Keratinocyte (primary cell): Measurements from ENCODE around the gene SCAPER. TPM values are rescaled to one million over a fixed set of nuclear protein-coding genes. Genes with fewer than 3 reads are reported as not detected.

Experiments
- DNase-seq: peaks from one replicate; pipeline ENCODE4 v3.0.0-alpha.2; 2011; ENCODE audit warnings: low read depth, missing footprints, low spot score
- FAIRE-seq: peaks from 2 replicates; lab custom pipeline; 2011; peaks lifted over from hg19 to GRCh38; lab: Jason Lieb, UNC
- H2AFZ ChIP-seq: 2 replicates; pipeline ENCODE4 v1.6.0; 2012; ENCODE audit warnings: low read length, control low read depth, inconsistent platforms; ENCODE audit not compliant: control insufficient read depth
- H3K27ac ChIP-seq: 2 replicates; pipeline ENCODE4 v1.5.1; 2011; ENCODE audit warnings: low read length; ENCODE audit not compliant: control insufficient read depth, insufficient read depth
- H3K27me3 ChIP-seq: 3 replicates; pipeline ENCODE4 v1.6.0; 2011; ENCODE audit warnings: low read length; ENCODE audit not compliant: control insufficient read depth, insufficient read depth; ENCODE audit errors: extremely low read depth
- H3K36me3 ChIP-seq, 2 experiments: 2 replicates in 1 of 2; 3 replicates in 1 of 2; pipeline ENCODE4 v1.5.1; 2011; ENCODE audit warnings: low read length in 2 of 2, mild to moderate bottlenecking in 1 of 2; ENCODE audit not compliant: control insufficient read depth in 2 of 2, insufficient read depth in 2 of 2; ENCODE audit errors: extremely low read depth in 1 of 2
- H3K4me1 ChIP-seq: 3 replicates; pipeline ENCODE4 v1.5.1; 2011; ENCODE audit warnings: low read length; ENCODE audit not compliant: control insufficient read depth, insufficient read depth; ENCODE audit errors: extremely low read depth
- H3K4me2 ChIP-seq: 3 replicates; pipeline ENCODE4 v1.6.0; 2011; ENCODE audit warnings: low read depth, low read length; ENCODE audit not compliant: control insufficient read depth, insufficient read depth; ENCODE audit errors: extremely low read depth
- H3K4me3 ChIP-seq, 3 experiments: fragments of 200-600 bp in 1 of 3; sonication (generic) in 1 of 3; 2 replicates in 2 of 3; 3 replicates in 1 of 3; pipeline ENCODE4 v1.5.1; 2011 to 2016; ENCODE audit warnings: low read length in 3 of 3, mild to moderate bottlenecking in 3 of 3, control low read depth in 2 of 3, inconsistent platforms in 1 of 3, low read depth in 1 of 3, mixed read lengths in 1 of 3, mixed run types in 1 of 3, moderate library complexity in 1 of 3; ENCODE audit not compliant: control insufficient read depth in 2 of 3, insufficient read depth in 2 of 3; ENCODE audit errors: extremely low read depth in 1 of 3
- H3K79me2 ChIP-seq: 2 replicates; pipeline ENCODE4 v1.6.0; 2012; ENCODE audit warnings: low read length; ENCODE audit not compliant: control insufficient read depth, insufficient read depth
- H3K9ac ChIP-seq: 3 replicates; pipeline ENCODE4 v1.6.0; 2011; ENCODE audit warnings: low read length; ENCODE audit not compliant: control insufficient read depth, insufficient read depth; ENCODE audit errors: extremely low read depth
- H3K9me1 ChIP-seq: 3 replicates; pipeline ENCODE4 v1.6.0; 2011; ENCODE audit warnings: low read length; ENCODE audit not compliant: control insufficient read depth, insufficient read depth; ENCODE audit errors: extremely low read depth
- H3K9me3 ChIP-seq: 2 replicates; pipeline ENCODE4 v1.5.1; 2012; ENCODE audit warnings: low read depth, low read length; ENCODE audit not compliant: control insufficient read depth
- H4K20me1 ChIP-seq: 3 replicates; pipeline ENCODE4 v1.6.0; 2011; ENCODE audit warnings: low read length; ENCODE audit not compliant: control insufficient read depth, insufficient read depth; ENCODE audit errors: extremely low read depth
- EZH2 ChIP-seq: IDR thresholded peaks from one replicate; pipeline ENCODE4 v1.6.1; 2012; ENCODE audit warnings: inconsistent platforms, mild to moderate bottlenecking, low read length, moderate library complexity
- dilution Hi-C: fragments of 300-500 bp; cut with MboI; formaldehyde crosslinking; loops from one replicate; pipeline ENCODE4 v1.7.0; 2020; ENCODE audit warnings: low sequenced_read_pairs; ENCODE audit not compliant: extremely low pct_ligation_motif_present
- polyA plus RNA-seq, 5 experiments: library from polyadenylated mRNA; depleted of rRNA in 3 of 5; stranded (reverse) in 3 of 5; stranded (forward) in 1 of 5; unstranded in 1 of 5; fragments of >200 nt; gene quantifications; 1 replicate in 1 of 5; 2 replicates in 3 of 5; 3 replicates in 1 of 5; pipeline versions ENCODE4 v1.2.1 to v1.2.3, GENCODE V29; 2011 to 2012; ENCODE audit warnings: missing spikeins in 2 of 5, low read depth in 1 of 5, low replicate concordance in 1 of 5
- TF ChIP-seq, protein P1 (sequence below), 3 experiments: IDR thresholded peaks in 1 of 3; conservative IDR thresholded peaks in 1 of 3; optimal IDR thresholded peaks in 1 of 3; 2 replicates in 2 of 3; 3 replicates in 1 of 3; pipeline versions ENCODE3 to v1.5.1; 2011; ENCODE audit warnings: low read length in 3 of 3, mild to moderate bottlenecking in 3 of 3, moderate library complexity in 2 of 3, control low read depth in 1 of 3, inconsistent platforms in 1 of 3; ENCODE audit not compliant: insufficient read depth in 2 of 3; ENCODE audit errors: extremely low read depth in 1 of 3

SCAPER gene
- polyA plus RNA-seq, 1 donor (not counting 4 experiments of a cell fraction or from before 2014, with no cell fraction given): 5.2 TPM

DNA sequence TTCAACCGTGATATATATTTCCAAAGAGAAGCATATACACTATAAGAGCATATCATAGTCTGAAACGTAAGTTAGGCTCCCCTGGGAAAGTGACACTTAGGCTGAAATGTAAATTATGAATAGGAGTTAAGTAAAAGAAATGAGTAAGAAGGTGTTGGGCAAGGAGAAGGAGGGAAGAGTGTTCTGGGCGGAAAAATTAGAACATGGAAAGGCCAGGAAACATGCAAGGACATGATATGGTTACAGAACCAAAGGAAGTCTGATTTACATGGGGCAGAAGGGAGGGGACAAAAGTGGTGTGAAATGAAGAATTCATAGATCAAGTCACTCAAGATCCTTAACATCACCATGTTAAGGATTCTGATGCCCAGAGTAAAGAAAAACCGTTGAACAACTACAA lies 75.2 kb downstream of the SCAPER start:
- no peaks in the 10 kb centered on the region for H3K36me3 ChIP-seq
- no peak overlapping the region for H3K4me3 ChIP-seq
- peak overlapping the region; percentile 8 for H3K4me2 ChIP-seq
- H4K20me1 ChIP-seq: no peaks in the 10 kb centered on the region
- FAIRE-seq (no peak), DNase-seq (no peak)
- H3K9ac ChIP-seq: no peak overlapping the region
- TF ChIP-seq EZH2: no peak
- TF ChIP-seq, protein P1, sequence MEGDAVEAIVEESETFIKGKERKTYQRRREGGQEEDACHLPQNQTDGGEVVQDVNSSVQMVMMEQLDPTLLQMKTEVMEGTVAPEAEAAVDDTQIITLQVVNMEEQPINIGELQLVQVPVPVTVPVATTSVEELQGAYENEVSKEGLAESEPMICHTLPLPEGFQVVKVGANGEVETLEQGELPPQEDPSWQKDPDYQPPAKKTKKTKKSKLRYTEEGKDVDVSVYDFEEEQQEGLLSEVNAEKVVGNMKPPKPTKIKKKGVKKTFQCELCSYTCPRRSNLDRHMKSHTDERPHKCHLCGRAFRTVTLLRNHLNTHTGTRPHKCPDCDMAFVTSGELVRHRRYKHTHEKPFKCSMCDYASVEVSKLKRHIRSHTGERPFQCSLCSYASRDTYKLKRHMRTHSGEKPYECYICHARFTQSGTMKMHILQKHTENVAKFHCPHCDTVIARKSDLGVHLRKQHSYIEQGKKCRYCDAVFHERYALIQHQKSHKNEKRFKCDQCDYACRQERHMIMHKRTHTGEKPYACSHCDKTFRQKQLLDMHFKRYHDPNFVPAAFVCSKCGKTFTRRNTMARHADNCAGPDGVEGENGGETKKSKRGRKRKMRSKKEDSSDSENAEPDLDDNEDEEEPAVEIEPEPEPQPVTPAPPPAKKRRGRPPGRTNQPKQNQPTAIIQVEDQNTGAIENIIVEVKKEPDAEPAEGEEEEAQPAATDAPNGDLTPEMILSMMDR (optimal IDR thresholded peaks at IDR 0.05 in 1 of 3, IDR thresholded peaks at IDR 0.05 in 1 of 3, conservative IDR thresholded peaks at IDR 0.05 in 1 of 3; ENCODE audit: extremely low read depth in 1 of 3, insufficient read depth in 2 of 3, low read length in 3 of 3): no peak
- no peaks in the 10 kb centered on the region for H3K27me3 ChIP-seq
- H2AFZ ChIP-seq: no peak overlapping the region
- no peaks in the 10 kb centered on the region for H3K9me1 ChIP-seq
- peaks cover 13% of the 10 kb centered on the region for H3K4me1 ChIP-seq
- H3K27ac ChIP-seq: no peak overlapping the region
- H3K79me2 ChIP-seq: no peaks in the 10 kb centered on the region
- dilution Hi-C loops: no loop called here
- H3K9me3 ChIP-seq: no peaks in the 10 kb centered on the region

DNA sequence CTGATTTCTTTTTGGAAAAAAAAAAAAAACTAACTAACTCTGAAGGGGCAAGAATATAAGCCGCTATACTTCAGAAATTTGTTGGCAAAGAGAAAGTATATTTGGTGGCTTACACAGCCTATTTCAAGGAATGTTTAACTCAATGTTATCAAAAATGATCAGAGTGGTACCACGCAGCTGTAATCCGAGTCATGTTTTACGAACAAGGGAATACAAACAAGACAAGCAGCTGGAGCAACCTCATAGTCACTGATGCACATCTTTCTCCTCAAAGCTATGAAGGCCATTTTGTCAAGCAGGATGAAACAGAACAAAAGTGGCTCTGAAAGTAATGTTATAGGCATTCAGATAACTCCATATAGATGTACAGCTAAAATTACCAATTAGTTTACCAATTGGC lies 81.2 kb downstream of the SCAPER start:
- Histone ChIP-seq H3K9me1 (no peaks in the 10 kb centered on the region), H3K4me3 (no peak overlapping the region), H3K4me2 (no peak overlapping the region), H3K4me1 (no peaks in the 10 kb centered on the region), H3K9me3 (no peaks in the 10 kb centered on the region), H3K9ac (no peak overlapping the region), H3K27me3 (no peaks in the 10 kb centered on the region), H3K27ac (no peak overlapping the region), H2AFZ (no peak overlapping the region), H3K36me3 (no peaks in the 10 kb centered on the region), H4K20me1 (no peaks in the 10 kb centered on the region), H3K79me2 (no peaks in the 10 kb centered on the region)
- dilution Hi-C loops: no loop called here
- FAIRE-seq (no peak), DNase-seq (no peak)
- TF ChIP-seq, protein P1 (optimal IDR thresholded peaks at IDR 0.05 in 1 of 3, IDR thresholded peaks at IDR 0.05 in 1 of 3, conservative IDR thresholded peaks at IDR 0.05 in 1 of 3; ENCODE audit: extremely low read depth in 1 of 3, insufficient read depth in 2 of 3, low read length in 3 of 3): no peak
- TF ChIP-seq EZH2: no peak
